Measurements from ENCODE around the gene ATP9A.
"Not testable (repeated sequence)": the region's sequence is repeated elsewhere in the genome, so short reads cannot be mapped to it uniquely, and the experiment has no call there.

The ATP9A gene

GRCh38 chr20:51732096-51732791, 35.9 kb downstream of the ATP9A start:
- DNase-seq (ENCODE audit: low spot score) = no peak
- no peak for FAIRE-seq

- DNase-seq (ENCODE audit: low spot score) = no peak
- FAIRE-seq = no peak
These were observed 36.5 kb downstream of the ATP9A start for GRCh38 chr20:51731731-51732095.

- no peak for DNase-seq (ENCODE audit: low spot score)
- no peak for FAIRE-seq
These were observed 38.4 kb downstream of the ATP9A start for GRCh38 chr20:51729771-51730170.

- no peak for FAIRE-seq
- DNase-seq (ENCODE audit: low spot score) = no peak
These were observed 39.5 kb downstream of the ATP9A start for GRCh38 chr20:51728737-51729136.

GRCh38 chr20:51727872-51728271, 40.3 kb downstream of the ATP9A start:
- DNase-seq (ENCODE audit: low spot score) (no peak), FAIRE-seq (no peak)

GRCh38 chr20:51725584-51726176, 42.5 kb downstream of the ATP9A start:
- DNase-seq (ENCODE audit: low spot score) (no peak), FAIRE-seq (no peak)

- FAIRE-seq; DNase-seq (ENCODE audit: low spot score): not testable (repeated sequence)
These were observed 45.2 kb downstream of the ATP9A start for GRCh38 chr20:51723026-51723425.

GRCh38 chr20:51722246-51722645, 45.9 kb downstream of the ATP9A start:
- not testable (repeated sequence) for FAIRE-seq; DNase-seq (ENCODE audit: low spot score)

GRCh38 chr20:51720854-51721253, 47.3 kb downstream of the ATP9A start:
- no peak for FAIRE-seq
- no peak for DNase-seq (ENCODE audit: low spot score)

- FAIRE-seq = no peak
- DNase-seq (ENCODE audit: low spot score) = no peak
These were observed 47.8 kb downstream of the ATP9A start for GRCh38 chr20:51720384-51720783.

- FAIRE-seq (no peak), DNase-seq (ENCODE audit: low spot score) (no peak)
These were observed 52.4 kb downstream of the ATP9A start for GRCh38 chr20:51715856-51716185.

GRCh38 chr20:51715163-51715855, 52.9 kb downstream of the ATP9A start:
- no peak for FAIRE-seq
- no peak for DNase-seq (ENCODE audit: low spot score)

GRCh38 chr20:51713213-51713598, 55.0 kb downstream of the ATP9A start:
- FAIRE-seq = no peak

GRCh38 chr20:51712501-51713212, 55.5 kb downstream of the ATP9A start:
- DNase-seq (ENCODE audit: low spot score) (peak; percentile 37), FAIRE-seq (no peak)

More at GRCh38 chr20:51713213-51713598, 55.0 kb downstream of the ATP9A start:
- no peak for DNase-seq (ENCODE audit: low spot score)

- no peak for FAIRE-seq
These were observed 56.8 kb downstream of the ATP9A start for GRCh38 chr20:51711426-51711825.

GRCh38 chr20:51710361-51710894, 57.8 kb downstream of the ATP9A start:
- FAIRE-seq (no peak), DNase-seq (ENCODE audit: low spot score) (no peak)

More at GRCh38 chr20:51711426-51711825, 56.8 kb downstream of the ATP9A start:
- DNase-seq (ENCODE audit: low spot score) = no peak

- DNase-seq (ENCODE audit: low spot score) (no peak), FAIRE-seq (peak; percentile 27)
These were observed 62.8 kb downstream of the ATP9A start for GRCh38 chr20:51705400-51705799.

- FAIRE-seq (no peak), DNase-seq (ENCODE audit: low spot score) (no peak)
These were observed 64.5 kb downstream of the ATP9A start for GRCh38 chr20:51703400-51704287.

- DNase-seq (ENCODE audit: low spot score) (no peak), FAIRE-seq (no peak)
These were observed 65.6 kb downstream of the ATP9A start for GRCh38 chr20:51702556-51702955.

- DNase-seq (ENCODE audit: low spot score) (peak; percentile 64), FAIRE-seq (peak; percentile 9)
These were observed 67.3 kb downstream of the ATP9A start for GRCh38 chr20:51700809-51701285.

- FAIRE-seq (no peak), DNase-seq (ENCODE audit: low spot score) (no peak)
These were observed 69.9 kb downstream of the ATP9A start for GRCh38 chr20:51698252-51698651.
